Measurements from ENCODE around the gene PIP5KL1. TPM values are rescaled to one million over a fixed set of nuclear protein-coding genes. Genes with fewer than 3 reads are reported as not detected.

PIP5KL1 gene
- total RNA-seq, 1 experiment from 2014 or later: 3.9 TPM

- intact Hi-C loops (cut with micrococcal nuclease; ENCODE audit: unreplicated experiment): no loop called here
- H3K4me3 ChIP-seq (ENCODE audit: low read depth, low read length, poor library complexity, severe bottlenecking): no peak overlapping the region
- no peak for DNase-seq (ENCODE audit: low spot score)
- no TSS peak for BruUV-seq (replicated peaks)
- peaks cover 14% of the 10 kb centered on the region for H3K4me1 ChIP-seq (ENCODE audit: insufficient read depth, low read length, poor library complexity, severe bottlenecking)
- ChIA-PET CTCF (no interaction called here), POLR2A (ENCODE audit: low non-redundant PET) (no interaction called here)
- no peak overlapping the region for H3K27ac ChIP-seq (ENCODE audit: low read depth, low read length, poor library complexity, severe bottlenecking)
- no peaks in the 10 kb centered on the region for H3K9me3 ChIP-seq (ENCODE audit: low read depth, low read length, poor library complexity, severe bottlenecking)
- TF ChIP-seq EZH2 (IDR thresholded peaks at IDR 0.05; ENCODE audit: borderline replicate concordance, low read depth, low read length, poor library complexity, severe bottlenecking) (no peak), CTCF (conservative IDR thresholded peaks at IDR 0.05; ENCODE audit: low read depth, low read length) (no peak)
- H3K27me3 ChIP-seq (replicated peaks; ENCODE audit: insufficient read depth, low read depth, low read length, poor library complexity): no peaks in the 10 kb centered on the region
- H3K36me3 ChIP-seq (ENCODE audit: insufficient read depth, low read length, poor library complexity, severe bottlenecking): no peaks in the 10 kb centered on the region
Measured at GRCh38 chr9:127912882-127913281, 17.7 kb downstream of the PIP5KL1 start.

- Histone ChIP-seq H3K27ac (ENCODE audit: low read depth, low read length, poor library complexity, severe bottlenecking) (no peak overlapping the region), H3K27me3 (replicated peaks; ENCODE audit: insufficient read depth, low read depth, low read length, poor library complexity) (no peaks in the 10 kb centered on the region), H3K4me3 (ENCODE audit: low read depth, low read length, poor library complexity, severe bottlenecking) (no peak overlapping the region), H3K9me3 (ENCODE audit: low read depth, low read length, poor library complexity, severe bottlenecking) (no peaks in the 10 kb centered on the region), H3K36me3 (ENCODE audit: insufficient read depth, low read length, poor library complexity, severe bottlenecking) (no peaks in the 10 kb centered on the region), H3K4me1 (ENCODE audit: insufficient read depth, low read length, poor library complexity, severe bottlenecking) (peaks cover 9% of the 10 kb centered on the region)
- intact Hi-C loops (cut with micrococcal nuclease; ENCODE audit: unreplicated experiment): no loop called here
- ChIA-PET CTCF (no interaction called here), POLR2A (ENCODE audit: low non-redundant PET) (no interaction called here)
- TF ChIP-seq CTCF (conservative IDR thresholded peaks at IDR 0.05; ENCODE audit: low read depth, low read length) (no peak), EZH2 (IDR thresholded peaks at IDR 0.05; ENCODE audit: borderline replicate concordance, low read depth, low read length, poor library complexity, severe bottlenecking) (no peak)
- no peak for DNase-seq (ENCODE audit: low spot score)
- no TSS peak for BruUV-seq (replicated peaks)
Measured at GRCh38 chr9:127912296-127912695, 18.3 kb downstream of the PIP5KL1 start.

GRCh38 chr9:127910613-127911205, 19.9 kb downstream of the PIP5KL1 start:
- TF ChIP-seq EZH2 (IDR thresholded peaks at IDR 0.05; ENCODE audit: borderline replicate concordance, low read depth, low read length, poor library complexity, severe bottlenecking) (no peak), CTCF (conservative IDR thresholded peaks at IDR 0.05; ENCODE audit: low read depth, low read length) (peak; percentile 41; the same call in 1 of the 2 replicates)
- no peak overlapping the region for H3K4me3 ChIP-seq (ENCODE audit: low read depth, low read length, poor library complexity, severe bottlenecking)
- no peaks in the 10 kb centered on the region for H3K27me3 ChIP-seq (replicated peaks; ENCODE audit: insufficient read depth, low read depth, low read length, poor library complexity)
- ChIA-PET POLR2A (ENCODE audit: low non-redundant PET) (no interaction called here), CTCF (interaction anchor here (0.7 to 1.0 kb wide), 2 partner anchors 40 to 173 kb away, joined by 3 to 4 read pairs; no protein-coding TSS in a partner anchor)
- no peaks in the 10 kb centered on the region for H3K4me1 ChIP-seq (ENCODE audit: insufficient read depth, low read length, poor library complexity, severe bottlenecking)
- no peaks in the 10 kb centered on the region for H3K9me3 ChIP-seq (ENCODE audit: low read depth, low read length, poor library complexity, severe bottlenecking)
- BruUV-seq (replicated peaks): no TSS peak
- intact Hi-C loops (cut with micrococcal nuclease; ENCODE audit: unreplicated experiment): no loop called here
- H3K27ac ChIP-seq (ENCODE audit: low read depth, low read length, poor library complexity, severe bottlenecking): no peak overlapping the region
- DNase-seq (ENCODE audit: low spot score): peak; percentile 45
- no peaks in the 10 kb centered on the region for H3K36me3 ChIP-seq (ENCODE audit: insufficient read depth, low read length, poor library complexity, severe bottlenecking)

Data from A673 (cell line).